Renal cortical epithelial cell (primary cell): ENCODE results near the gene CHRNA3. TPM values are rescaled to one million over a fixed set of nuclear protein-coding genes. Genes with fewer than 3 reads are reported as not detected.

Source experiments
- DNase-seq: peaks from one replicate; pipeline ENCODE4 v3.0.0-alpha.2; 2011; ENCODE audit warnings: low read depth
- total RNA-seq: library from RNA; depleted of rRNA; stranded (reverse); fragments of >200 nt; gene quantifications from 2 replicates; pipeline ENCODE4 v1.2.3, GENCODE V29; 2014

Gene CHRNA3
- total RNA-seq, 1 donor from 2014 or later = not detected

DNA sequence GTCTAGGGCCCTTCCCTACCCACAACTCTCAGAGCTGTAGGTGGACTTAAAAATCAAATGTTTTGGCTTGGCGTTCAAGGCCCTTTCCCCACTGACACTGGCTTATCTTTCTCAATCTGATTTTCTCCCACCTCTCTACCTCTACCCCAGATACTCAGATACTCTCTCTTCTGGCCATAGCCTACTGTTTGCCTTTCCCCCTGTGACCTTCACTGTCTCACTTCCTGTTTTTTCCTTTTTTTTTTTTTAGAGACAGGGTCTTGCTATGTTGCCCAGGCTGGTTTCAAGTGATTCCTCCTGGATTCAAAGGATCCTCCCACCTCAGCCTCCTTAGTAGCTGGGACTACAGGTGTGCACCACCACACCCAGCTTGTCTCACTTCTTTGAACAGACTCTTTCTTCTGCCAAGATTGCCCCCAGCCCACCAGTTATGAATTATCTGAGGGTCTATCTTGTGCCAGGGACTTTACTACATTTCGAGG, 15.6 kb upstream of the CHRNA3 start:
- no peak for DNase-seq

- DNase-seq = no peak
Measured at GRCh38 chr15:78635346-78635745, 14.6 kb upstream of the CHRNA3 start.

DNA sequence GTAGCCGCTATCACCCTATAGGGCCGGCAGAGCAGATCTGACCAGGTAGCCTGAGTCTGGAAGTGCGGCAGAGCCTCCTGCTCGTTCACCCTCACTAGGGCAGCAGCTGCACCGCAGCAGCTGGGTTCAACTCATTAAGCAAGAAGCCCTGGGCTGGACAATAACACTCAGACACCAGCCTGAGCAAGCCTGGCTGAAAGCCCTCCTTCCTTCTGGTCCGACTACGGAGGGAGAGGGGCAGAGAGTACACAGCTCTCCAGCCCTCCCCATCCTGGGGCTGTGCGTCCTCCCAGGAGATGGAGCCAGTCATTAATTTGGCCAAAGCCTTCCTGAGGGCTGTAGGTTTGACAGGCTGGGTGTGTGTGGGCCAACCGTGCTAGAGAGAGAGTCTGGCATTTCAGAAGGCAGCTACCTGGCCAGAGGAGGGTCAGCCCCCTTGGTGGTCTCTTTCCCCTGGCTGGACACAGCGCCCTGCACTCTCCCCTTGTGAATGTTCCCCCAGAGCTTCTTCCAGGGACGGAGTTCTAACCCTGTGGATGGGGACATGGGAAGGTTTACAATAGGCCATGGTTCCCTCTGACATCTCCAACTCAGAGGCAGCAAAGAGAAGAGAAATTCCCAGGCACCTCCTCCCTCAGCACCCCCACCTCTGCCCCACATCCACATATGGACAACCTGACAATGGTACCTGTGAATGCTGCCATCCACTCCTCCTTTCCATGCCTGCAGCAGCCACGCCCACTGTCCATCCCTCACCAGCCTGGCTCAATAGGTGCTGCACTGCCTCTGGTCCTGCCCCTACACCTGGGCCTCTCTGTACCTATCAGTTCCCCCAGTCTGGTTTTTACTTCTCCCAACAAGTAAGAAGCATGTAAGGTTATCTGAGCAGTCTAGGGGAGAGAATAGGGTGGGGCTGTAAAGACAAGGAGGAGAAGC, 13.7 kb upstream of the CHRNA3 start:
- DNase-seq = no peak

DNA sequence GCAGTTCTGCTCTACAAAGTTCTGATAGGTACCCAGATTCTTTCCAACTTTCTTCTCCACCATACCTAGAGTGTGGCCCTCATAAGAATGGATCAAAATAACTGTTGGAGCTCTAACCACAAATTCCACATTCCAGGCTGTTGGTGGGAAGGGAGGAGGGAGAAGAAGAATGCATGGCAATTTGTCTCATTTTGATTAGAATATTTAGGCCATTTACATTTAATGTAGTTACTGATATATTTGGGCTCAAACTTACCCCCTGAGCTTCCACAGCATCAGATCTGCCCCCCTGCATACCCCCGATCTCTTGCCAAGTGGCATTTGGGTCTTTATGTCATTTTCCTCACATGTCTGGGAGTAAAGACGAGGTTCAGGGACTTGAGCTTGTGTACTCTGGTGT, 12.6 kb upstream of the CHRNA3 start:
- no peak for DNase-seq

GRCh38 chr15:78630886-78631633, 10.3 kb upstream of the CHRNA3 start:
- DNase-seq = no peak

DNA sequence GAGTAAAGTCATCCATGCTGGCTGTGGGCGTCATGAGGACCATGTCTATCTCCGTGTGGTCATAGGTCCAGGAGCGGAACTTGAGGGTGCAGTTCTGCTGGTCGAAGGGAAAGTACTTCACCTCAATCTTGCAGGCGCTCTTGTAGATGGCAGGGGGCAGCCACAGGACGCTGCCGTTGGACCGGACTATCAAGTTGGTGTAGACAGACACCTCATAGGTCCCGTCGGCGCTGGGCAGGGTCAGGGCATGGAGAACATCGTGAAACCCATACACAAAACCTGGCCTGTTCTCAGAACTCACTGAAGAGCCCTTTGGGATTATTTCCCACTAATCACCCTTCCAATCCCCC, 8.9 kb upstream of the CHRNA3 start:
- no peak for DNase-seq

GRCh38 chr15:78629031-78629715, 8.4 kb upstream of the CHRNA3 start:
- DNase-seq = no peak

- DNase-seq = no peak
Measured at GRCh38 chr15:78628227-78628626, 7.4 kb upstream of the CHRNA3 start.

GRCh38 chr15:78627348-78627747, 6.6 kb upstream of the CHRNA3 start:
- no peak for DNase-seq

DNA sequence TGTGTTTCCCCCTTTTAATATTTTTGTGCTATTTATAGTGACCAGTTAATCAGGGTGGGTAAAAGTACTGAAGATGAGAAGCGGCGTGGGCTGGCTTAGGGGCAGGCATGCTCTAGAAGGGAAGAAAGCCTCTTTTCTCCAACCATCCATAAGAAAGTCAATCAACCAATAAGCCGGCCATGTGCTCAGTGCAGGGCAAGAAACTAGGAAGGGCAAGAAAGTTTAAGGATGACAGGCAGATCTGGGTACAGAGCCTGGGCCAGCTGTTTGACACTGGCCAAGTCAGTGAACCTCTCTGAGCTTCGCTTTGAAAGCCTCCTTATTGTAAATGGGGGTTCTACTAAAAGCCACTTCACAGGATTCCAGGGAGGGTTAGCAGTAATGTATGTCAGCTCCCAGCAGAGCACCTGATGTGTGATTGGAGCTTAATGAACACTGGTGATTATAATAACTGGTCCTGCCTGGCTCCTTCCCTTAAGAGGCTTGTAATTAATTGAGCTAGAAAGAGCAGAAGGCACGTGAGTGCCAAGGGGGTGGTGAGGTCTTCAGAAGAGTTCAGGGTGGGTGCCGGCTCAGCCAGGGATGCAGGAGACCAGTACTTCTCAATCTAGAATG, 5.7 kb upstream of the CHRNA3 start:
- DNase-seq = no peak

DNA sequence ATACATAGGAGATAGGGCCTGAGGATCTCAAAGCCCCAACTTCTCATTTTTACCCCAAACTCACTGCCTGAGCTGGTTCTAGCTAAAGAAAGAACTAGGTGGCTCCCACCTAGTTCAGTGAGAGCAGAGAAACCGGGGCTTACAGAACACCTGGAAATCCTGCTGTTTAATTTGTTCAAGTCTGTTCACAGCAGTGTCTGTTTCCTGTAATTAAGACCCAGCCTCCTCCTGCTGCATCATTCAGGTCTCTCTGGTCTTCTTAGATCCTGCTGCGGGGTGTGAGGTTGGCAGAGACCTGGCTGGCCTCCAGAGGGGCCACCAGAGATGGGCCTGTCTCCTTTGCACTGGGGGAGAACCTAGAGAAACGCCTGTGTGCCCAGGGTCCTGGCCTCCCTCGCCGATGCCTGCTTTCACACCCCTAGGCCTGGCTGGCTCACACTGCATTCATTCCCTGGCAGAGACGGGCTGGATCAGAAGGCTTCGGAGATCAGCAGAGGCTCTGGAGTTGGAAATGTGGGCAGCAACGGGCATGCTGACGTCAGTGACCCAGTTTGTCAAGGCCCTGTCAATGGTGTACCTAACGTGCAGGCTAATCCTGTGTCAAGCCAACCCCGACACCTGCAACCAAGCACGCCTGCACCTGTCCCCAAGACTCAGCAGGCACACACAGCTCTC, 4.9 kb upstream of the CHRNA3 start:
- no peak for DNase-seq

DNA sequence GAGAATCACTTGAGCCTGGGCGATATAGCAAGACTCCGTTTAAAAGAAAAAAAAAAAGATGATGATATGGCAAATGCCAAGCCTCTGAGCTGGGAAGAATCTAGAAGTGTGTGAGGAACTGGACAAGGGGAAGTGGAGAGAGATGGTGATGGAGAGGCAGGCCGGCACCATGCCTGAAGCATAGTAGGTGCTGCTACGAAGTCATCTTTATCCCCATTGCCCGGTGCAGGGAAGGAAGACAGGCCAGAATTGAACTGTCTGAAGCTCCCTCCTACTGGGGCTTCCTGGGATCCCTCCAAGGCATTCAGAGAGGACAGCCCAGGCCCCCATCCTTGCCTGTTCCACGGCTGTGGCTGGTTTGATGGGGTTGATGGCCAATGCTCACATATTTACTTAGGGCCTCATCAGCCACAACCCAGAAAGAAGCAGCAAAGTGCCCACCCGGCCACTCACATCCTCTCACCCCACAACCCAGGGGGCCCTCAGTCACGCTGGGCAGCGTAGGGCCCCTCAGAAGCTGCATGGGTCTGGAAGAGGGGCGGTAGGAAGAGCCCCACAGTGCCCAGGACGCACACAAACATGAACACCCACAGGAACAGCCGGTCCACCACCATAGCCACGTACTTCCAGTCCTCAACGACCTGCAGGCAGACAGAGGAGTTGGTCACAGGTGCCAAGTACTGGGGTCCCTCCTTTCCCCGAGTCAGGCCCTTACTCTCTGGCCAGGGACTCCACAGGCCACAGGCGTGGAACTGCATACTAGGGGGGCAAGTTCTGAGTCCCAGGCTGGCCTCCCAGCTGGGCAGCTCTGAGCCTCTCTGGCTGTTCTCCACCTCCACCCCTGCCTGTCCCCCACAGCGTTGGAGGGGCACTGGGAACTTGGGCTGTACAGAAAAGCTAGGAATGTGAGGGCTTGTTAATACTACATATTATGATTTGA, 4.1 kb upstream of the CHRNA3 start:
- DNase-seq = no peak

GRCh38 chr15:78623786-78624497, 3.1 kb upstream of the CHRNA3 start:
- DNase-seq = no peak

DNA sequence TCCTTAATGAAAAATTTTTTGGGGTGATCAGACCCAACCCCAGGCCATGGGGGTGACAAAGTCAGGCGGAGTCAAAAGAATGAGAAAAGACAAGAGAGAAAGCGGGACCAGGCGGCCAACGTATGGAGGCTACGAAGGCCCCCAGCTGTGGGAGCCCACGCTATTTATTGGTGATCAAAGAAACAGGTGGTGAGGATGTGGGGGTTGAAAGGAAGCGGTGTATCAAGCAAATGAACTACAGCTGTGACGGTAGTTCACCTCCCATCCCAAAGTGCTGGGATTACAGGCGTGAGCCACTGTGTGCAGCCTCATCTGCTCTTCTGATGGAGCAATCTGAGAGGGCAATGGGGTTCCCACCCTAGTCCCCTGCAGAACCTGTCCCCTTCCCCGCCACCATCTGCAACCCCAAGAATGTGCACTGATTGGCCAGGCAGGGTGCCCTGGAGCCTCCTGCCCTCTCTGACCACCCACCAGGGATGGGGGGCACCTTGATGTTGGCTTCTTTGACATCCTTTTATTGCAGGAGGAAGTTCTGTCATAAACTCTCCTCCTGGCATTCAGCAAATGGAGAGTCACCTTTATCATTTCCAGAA, 1.1 kb upstream of the CHRNA3 start:
- no peak for DNase-seq

GRCh38 chr15:78620021-78620526, 722 bp downstream of the CHRNA3 start:
- DNase-seq = no peak

- DNase-seq = no peak
Measured at GRCh38 chr15:78619022-78619950, 1.5 kb downstream of the CHRNA3 start.

- DNase-seq = peak; percentile 65
Measured at GRCh38 chr15:78618490-78618934, 2.3 kb downstream of the CHRNA3 start.

DNA sequence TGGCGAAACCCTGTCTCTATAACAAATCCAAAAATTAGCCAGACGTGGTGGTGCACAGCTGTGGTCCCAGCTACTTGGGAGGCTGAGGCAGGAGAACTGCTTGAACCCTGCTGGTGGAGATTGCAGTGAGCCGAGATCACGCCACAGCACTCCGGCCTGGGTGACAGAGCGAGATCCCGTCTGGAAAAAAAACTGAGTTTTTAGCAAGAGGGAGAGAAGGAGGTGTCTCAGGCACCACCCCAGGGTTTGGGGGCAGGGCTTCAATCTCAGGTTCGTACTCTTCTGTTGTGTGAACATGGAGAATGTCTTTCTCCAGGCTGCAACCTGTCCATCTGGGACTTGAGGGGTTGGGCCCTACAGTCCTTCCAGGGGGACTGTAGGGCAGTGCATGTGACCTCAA, 2.7 kb downstream of the CHRNA3 start:
- DNase-seq = no peak
